Endothelial cell of umbilical vein (primary cell): Measurements from ENCODE around the gene TRIM67. TPM values are rescaled to one million over a fixed set of nuclear protein-coding genes. Genes with fewer than 3 reads are reported as not detected.

Source experiments
- BruUV-seq: library from RNA; stranded (reverse); fragments of 400-500 nt; replicated peaks from 2 replicates; lab custom pipeline; 2021; lab: Mats Ljungman, UMichigan
- CTCF ChIA-PET: fragments of 300-600, 350-600 bp; sonication (Branson Sonifier 250); formaldehyde crosslinking; loops from one replicate; lab custom pipeline; 2021; ENCODE audit warnings: antibody characterized with exemption, inconsistent platforms; lab: Charles Lee
- POLR2A ChIA-PET: fragments of 300-600, 350-600 bp; sonication (Branson Sonifier 250); formaldehyde crosslinking; loops from one replicate; lab custom pipeline; 2021; ENCODE audit warnings: antibody characterized with exemption, inconsistent platforms; lab: Charles Lee
- DNase-seq: peaks from one replicate; pipeline ENCODE4 v3.0.0-alpha.2; 2011; ENCODE audit warnings: low read depth, low spot score
- FAIRE-seq: peaks from 2 replicates; lab custom pipeline; 2011; peaks lifted over from hg19 to GRCh38; lab: Jason Lieb, UNC
- H2AFZ ChIP-seq: 2 replicates; pipeline ENCODE4 v1.6.0; 2012; ENCODE audit warnings: low read depth, low read length, control low read depth, inconsistent platforms
- H3K27ac ChIP-seq: 2 replicates; pipeline ENCODE4 v1.5.1; 2011; ENCODE audit warnings: low read depth, mild to moderate bottlenecking, control low read depth, low read length, moderate library complexity; ENCODE audit not compliant: insufficient read depth
- H3K27me3 ChIP-seq, 2 experiments: 2 replicates each; pipeline versions ENCODE4 v1.6.0 to v1.6.1; 2011; ENCODE audit warnings: low read length in 2 of 2, mixed read lengths in 1 of 2; ENCODE audit not compliant: control insufficient read depth in 2 of 2, insufficient read depth in 2 of 2
- H3K36me3 ChIP-seq, 2 experiments: 2 replicates in 1 of 2; 3 replicates in 1 of 2; pipeline ENCODE4 v1.5.1; 2011; ENCODE audit warnings: low read length in 2 of 2, mild to moderate bottlenecking in 1 of 2, moderate library complexity in 1 of 2; ENCODE audit not compliant: control insufficient read depth in 2 of 2, insufficient read depth in 2 of 2; ENCODE audit errors: extremely low read depth in 1 of 2
- H3K4me1 ChIP-seq: 3 replicates; pipeline ENCODE4 v1.5.1; 2011; ENCODE audit warnings: mild to moderate bottlenecking, low read length; ENCODE audit not compliant: control insufficient read depth, insufficient read depth; ENCODE audit errors: extremely low read depth
- H3K4me2 ChIP-seq: 2 replicates; pipeline ENCODE4 v1.6.1; 2011; ENCODE audit warnings: low read length, control low read depth, mixed read lengths; ENCODE audit not compliant: insufficient read depth
- H3K4me3 ChIP-seq, 3 experiments: fragments of 200-600 bp in 1 of 3; sonication (generic), shearing (Covaris generic) in 1 of 3; replicated peaks in 1 of 3; 2 replicates each; pipeline ENCODE4 v1.5.1; 2011 to 2016; ENCODE audit warnings: control low read depth in 3 of 3, low read length in 3 of 3, mild to moderate bottlenecking in 2 of 3, inconsistent platforms in 1 of 3, low read depth in 1 of 3, moderate library complexity in 1 of 3; ENCODE audit not compliant: insufficient read depth in 1 of 3
- H3K79me2 ChIP-seq: 2 replicates; pipeline ENCODE4 v1.6.0; 2012; ENCODE audit warnings: low read length, inconsistent platforms; ENCODE audit not compliant: control insufficient read depth, insufficient read depth
- H3K9ac ChIP-seq: replicated peaks from 2 replicates; pipeline ENCODE3; 2011; ENCODE audit warnings: low read length, control low read depth; ENCODE audit not compliant: insufficient read depth; ENCODE audit errors: extremely low read depth
- H3K9me1 ChIP-seq: replicated peaks from 3 replicates; pipeline ENCODE4 v1.6.0; 2011; ENCODE audit warnings: mild to moderate bottlenecking, low read length; ENCODE audit not compliant: control insufficient read depth, insufficient read depth; ENCODE audit errors: extremely low read depth
- H3K9me3 ChIP-seq: replicated peaks from 2 replicates; pipeline ENCODE4 v1.5.1; 2012; ENCODE audit warnings: low read length, inconsistent platforms; ENCODE audit not compliant: control insufficient read depth, insufficient read depth
- H4K20me1 ChIP-seq: replicated peaks from 2 replicates; pipeline ENCODE3; 2011; ENCODE audit warnings: mild to moderate bottlenecking, low read length; ENCODE audit not compliant: control insufficient read depth, insufficient read depth; ENCODE audit errors: extremely low read depth
- JUN ChIP-seq: IDR thresholded peaks from 2 replicates; pipeline ENCODE4 v1.6.1; 2011; ENCODE audit warnings: borderline replicate concordance, low read depth; ENCODE audit not compliant: insufficient read length, insufficient read depth
- MAX ChIP-seq: IDR thresholded peaks from 2 replicates; pipeline ENCODE4 v1.6.1; 2011; ENCODE audit not compliant: insufficient read depth, insufficient read length
- MYC ChIP-seq: IDR thresholded peaks from one replicate; pipeline ENCODE4 v1.6.1; 2011; ENCODE audit warnings: mild to moderate bottlenecking, low read depth, low read length
- POLR2A ChIP-seq: IDR thresholded peaks from 2 replicates; pipeline ENCODE4 v1.6.1; 2012; ENCODE audit warnings: low read depth, mild to moderate bottlenecking, control low read depth, low read length
- POLR2AphosphoS5 ChIP-seq: IDR thresholded peaks from 2 replicates; pipeline ENCODE4 v1.6.1; 2012; ENCODE audit warnings: low read depth, mild to moderate bottlenecking, control low read depth, low read length, moderate library complexity; ENCODE audit not compliant: insufficient read depth
- dilution Hi-C: fragments of 300-500 bp; cut with MboI; formaldehyde crosslinking; loops from one replicate; pipeline ENCODE4 v1.15.0; 2019; ENCODE audit warnings: low sequenced_read_pairs; ENCODE audit not compliant: extremely low pct_ligation_motif_present
- intact Hi-C: fragments of 100-400 bp; cut with micrococcal nuclease; formaldehyde crosslinking; loops from one replicate; pipeline ENCODE4 v1.10.0; 2022
- polyA plus RNA-seq, 4 experiments: library from polyadenylated mRNA; depleted of rRNA in 3 of 4; stranded (reverse) in 3 of 4; unstranded in 1 of 4; fragments of >200 nt; gene quantifications; 2 replicates each; pipeline versions ENCODE4 v1.2.1 to v1.2.3, GENCODE V29; 2011 to 2012; ENCODE audit warnings: missing spikeins in 1 of 4
- total RNA-seq: library from RNA; stranded (reverse); gene quantifications from 2 replicates; pipeline ENCODE4 v1.2.3, GENCODE V29; 2021

The TRIM67 gene
- total and polyA plus RNA-seq, 2 donors (not counting 3 experiments of a cell fraction or from before 2014, with no cell fraction given), result not detected

GRCh38 chr1:231242516-231243198 is 80.8 kb downstream of the TRIM67 start:
- peaks cover 19% of the 10 kb centered on the region for H3K4me1 ChIP-seq
- H3K36me3 ChIP-seq, result peaks cover 0 to 2% of the 10 kb centered on the region in 2 experiments
- no peaks in the 10 kb centered on the region for H3K9me1 ChIP-seq
- intact Hi-C loops, result loop anchor here (5.0 kb wide), 2 partner anchors 75 to 180 kb away; partner anchors contain the start of gene EGLN1
- no peak overlapping the region for H2AFZ ChIP-seq
- ChIA-PET CTCF (interaction anchor here (1.0 to 1.5 kb wide), 2 partner anchors 95 to 358 kb away, joined by 3 to 4 read pairs; partner anchors contain the start of genes EXOC8 and SPRTN), POLR2A (no interaction called here)
- H3K27ac ChIP-seq, result no peak overlapping the region
- no peak overlapping the region for H3K9ac ChIP-seq
- peak overlapping the region; percentile 96 for H3K4me2 ChIP-seq
- H3K79me2 ChIP-seq, result peaks cover 68% of the 10 kb centered on the region
- H3K27me3 ChIP-seq, result no peaks in the 10 kb centered on the region
- dilution Hi-C loops, result no loop called here
- no peaks in the 10 kb centered on the region for H4K20me1 ChIP-seq
- no peaks in the 10 kb centered on the region for H3K9me3 ChIP-seq
- DNase-seq (peak; percentile 29), FAIRE-seq (no peak)
- no TSS peak for BruUV-seq
- H3K4me3 ChIP-seq, result peak overlapping the region in 1 of 3 experiments; percentile 97
- TF ChIP-seq JUN, result no peak
- TF ChIP-seq POLR2A, result no peak
- TF ChIP-seq MAX, result no peak
- TF ChIP-seq MYC, result no peak

GRCh38 chr1:231248778-231249177 is 86.9 kb downstream of the TRIM67 start:
- Histone ChIP-seq H3K9ac (no peak overlapping the region), H3K36me3 (peaks cover 0 to 4% of the 10 kb centered on the region in 2 experiments), H3K27ac (no peak overlapping the region), H3K4me2 (no peak overlapping the region), H3K27me3 (no peaks in the 10 kb centered on the region), H3K4me1 (no peaks in the 10 kb centered on the region), H3K9me3 (no peaks in the 10 kb centered on the region), H4K20me1 (no peaks in the 10 kb centered on the region), H3K79me2 (peaks cover 49% of the 10 kb centered on the region), H2AFZ (no peak overlapping the region), H3K4me3 (no peak overlapping the region), H3K9me1 (no peaks in the 10 kb centered on the region)
- dilution Hi-C loops, result no loop called here
- TF ChIP-seq MAX (no peak), POLR2AphosphoS5 (no peak), JUN (no peak)
- BruUV-seq, result no TSS peak
- CTCF ChIA-PET, result no interaction called here
- no peak for FAIRE-seq
- intact Hi-C loops, result no loop called here
- DNase-seq, result no peak
- POLR2A ChIA-PET, result no interaction called here
